D721Med (cell line): ENCODE measurements around the gene KCP.

Experiments used
- DNase-seq: peaks from one replicate; pipeline ENCODE4 v3.0.0; 2011; ENCODE audit warnings: low spot score; ENCODE audit not compliant: insufficient read length
- FAIRE-seq: peaks from 2 replicates; lab custom pipeline; 2011; peaks lifted over from hg19 to GRCh38; lab: Jason Lieb, UNC
- TF ChIP-seq, protein P1 (sequence below): IDR thresholded peaks from 2 replicates; pipeline ENCODE4 v1.5.1; 2012; ENCODE audit warnings: mild to moderate bottlenecking, control low read depth; ENCODE audit not compliant: insufficient read depth; ENCODE audit errors: missing control alignments

Gene KCP

DNA sequence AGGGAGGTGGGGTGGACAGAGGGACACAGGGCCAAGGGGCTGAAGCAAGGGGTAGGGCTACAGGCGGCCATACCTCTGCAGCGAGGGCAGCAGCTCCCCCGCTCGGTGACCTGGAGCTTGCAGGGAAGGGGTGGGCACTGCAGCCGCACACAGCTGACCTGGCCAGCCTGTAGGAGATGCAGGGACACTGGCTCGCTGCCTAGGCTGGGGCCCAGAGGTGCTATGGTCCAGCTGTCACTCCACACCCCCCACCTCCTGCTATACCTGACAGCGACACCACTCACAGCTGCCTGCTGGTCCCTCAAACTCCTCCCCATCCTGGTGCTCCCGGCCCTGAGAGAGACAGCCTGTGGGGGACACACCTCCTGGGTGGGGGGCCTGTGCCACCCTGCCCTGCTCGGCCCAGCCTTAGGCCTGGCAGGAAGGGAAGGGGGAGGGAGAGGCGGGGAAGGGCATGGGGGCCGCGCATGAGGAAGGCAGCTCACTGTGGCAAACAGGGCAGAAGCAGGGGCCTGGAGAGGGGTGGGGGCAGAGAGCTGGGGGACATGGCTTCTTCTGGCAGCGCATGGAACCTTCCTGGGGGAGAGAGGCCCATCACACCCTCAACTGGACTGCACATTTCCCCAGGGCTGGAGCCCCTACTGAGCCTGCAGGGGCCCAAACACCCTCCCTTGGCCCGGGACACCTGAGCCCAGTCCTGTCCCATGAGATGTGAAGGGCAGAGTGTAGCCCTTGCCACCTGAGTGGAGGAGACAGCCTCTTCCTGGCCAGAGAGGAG is 23.9 kb downstream of the KCP start:
- no peak for FAIRE-seq
- no peak for DNase-seq
- TF ChIP-seq, protein P1, sequence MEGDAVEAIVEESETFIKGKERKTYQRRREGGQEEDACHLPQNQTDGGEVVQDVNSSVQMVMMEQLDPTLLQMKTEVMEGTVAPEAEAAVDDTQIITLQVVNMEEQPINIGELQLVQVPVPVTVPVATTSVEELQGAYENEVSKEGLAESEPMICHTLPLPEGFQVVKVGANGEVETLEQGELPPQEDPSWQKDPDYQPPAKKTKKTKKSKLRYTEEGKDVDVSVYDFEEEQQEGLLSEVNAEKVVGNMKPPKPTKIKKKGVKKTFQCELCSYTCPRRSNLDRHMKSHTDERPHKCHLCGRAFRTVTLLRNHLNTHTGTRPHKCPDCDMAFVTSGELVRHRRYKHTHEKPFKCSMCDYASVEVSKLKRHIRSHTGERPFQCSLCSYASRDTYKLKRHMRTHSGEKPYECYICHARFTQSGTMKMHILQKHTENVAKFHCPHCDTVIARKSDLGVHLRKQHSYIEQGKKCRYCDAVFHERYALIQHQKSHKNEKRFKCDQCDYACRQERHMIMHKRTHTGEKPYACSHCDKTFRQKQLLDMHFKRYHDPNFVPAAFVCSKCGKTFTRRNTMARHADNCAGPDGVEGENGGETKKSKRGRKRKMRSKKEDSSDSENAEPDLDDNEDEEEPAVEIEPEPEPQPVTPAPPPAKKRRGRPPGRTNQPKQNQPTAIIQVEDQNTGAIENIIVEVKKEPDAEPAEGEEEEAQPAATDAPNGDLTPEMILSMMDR: no peak

DNA sequence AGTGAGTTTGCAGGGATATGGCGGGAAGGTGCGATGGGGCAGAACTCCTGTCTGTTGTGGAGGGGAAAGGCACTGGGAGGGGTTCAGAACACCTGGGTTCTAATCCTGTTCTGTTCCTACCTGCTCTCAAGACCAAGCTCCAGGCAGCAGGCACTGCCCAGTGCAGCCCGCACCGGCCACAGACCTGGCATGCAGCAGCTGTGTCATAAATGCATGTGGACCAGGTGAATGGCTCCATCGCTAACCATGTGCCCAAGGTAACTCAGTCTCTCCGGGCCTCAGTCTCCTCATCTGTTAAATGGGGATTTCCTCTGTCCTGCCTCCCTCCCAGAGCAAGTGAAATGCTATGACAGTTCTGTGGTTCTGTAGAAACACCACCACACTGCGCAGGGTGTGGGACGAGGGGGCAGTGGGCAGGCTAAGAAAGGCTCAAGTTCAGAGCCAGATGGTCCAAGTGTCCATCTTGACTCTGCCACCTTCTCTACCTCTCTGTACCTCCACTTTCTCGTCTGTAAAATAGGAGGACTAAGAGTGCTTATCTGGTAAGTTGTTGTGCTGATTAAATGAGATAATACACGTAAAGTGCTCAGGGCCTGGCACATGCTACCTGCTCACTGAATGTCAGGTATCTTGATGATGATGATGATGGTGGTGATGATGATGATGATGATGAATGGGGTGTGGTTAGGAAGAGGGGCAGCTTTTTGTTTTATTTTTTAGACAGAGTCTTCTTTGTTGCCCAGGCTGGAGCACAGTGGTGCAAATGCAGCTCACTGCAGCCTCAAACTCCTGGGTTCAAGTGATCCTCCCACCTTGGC is 24.9 kb downstream of the KCP start:
- FAIRE-seq (no peak), DNase-seq (no peak)
- TF ChIP-seq, protein P1: no peak

DNA sequence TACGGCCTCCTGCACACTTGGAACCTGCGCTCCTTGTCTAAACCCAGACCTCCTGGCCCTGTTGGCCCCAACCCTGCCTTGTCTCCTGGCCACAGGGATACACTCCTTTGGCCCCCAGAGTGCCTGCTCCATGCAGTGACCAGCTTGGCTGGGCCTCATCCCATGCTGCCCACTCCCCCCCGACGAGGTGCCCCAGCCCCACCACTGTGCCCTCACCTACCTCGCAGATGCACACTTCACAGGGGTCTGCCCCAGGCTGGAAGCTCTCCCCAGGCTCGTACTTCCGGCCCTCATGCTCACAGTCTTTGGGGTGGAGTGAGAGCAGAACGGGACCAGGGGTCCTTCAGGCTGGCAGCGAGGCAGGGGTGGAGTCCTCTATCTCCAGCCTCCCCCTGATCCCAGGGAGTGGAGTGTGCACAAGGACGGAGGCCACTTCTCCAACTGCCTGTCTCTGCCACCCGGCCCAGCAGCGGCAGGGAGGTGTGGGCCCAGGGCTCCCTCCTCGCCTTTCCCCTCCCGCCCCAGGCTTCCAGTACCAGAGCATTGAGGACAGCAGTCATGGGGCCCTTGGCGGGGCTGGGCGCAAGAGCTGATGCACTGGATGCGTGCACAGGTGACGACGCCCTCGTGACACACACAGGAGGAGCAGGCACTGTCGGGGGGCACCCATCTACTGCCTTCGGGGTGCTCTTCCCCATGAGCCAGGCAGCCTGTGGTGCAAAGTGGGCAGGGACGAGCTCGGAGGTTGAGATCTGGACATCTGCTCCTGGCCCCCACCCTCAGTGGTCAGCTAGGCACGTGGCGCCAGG is 25.7 kb downstream of the KCP start:
- DNase-seq (no peak), FAIRE-seq (no peak)
- TF ChIP-seq, protein P1: no peak

DNA sequence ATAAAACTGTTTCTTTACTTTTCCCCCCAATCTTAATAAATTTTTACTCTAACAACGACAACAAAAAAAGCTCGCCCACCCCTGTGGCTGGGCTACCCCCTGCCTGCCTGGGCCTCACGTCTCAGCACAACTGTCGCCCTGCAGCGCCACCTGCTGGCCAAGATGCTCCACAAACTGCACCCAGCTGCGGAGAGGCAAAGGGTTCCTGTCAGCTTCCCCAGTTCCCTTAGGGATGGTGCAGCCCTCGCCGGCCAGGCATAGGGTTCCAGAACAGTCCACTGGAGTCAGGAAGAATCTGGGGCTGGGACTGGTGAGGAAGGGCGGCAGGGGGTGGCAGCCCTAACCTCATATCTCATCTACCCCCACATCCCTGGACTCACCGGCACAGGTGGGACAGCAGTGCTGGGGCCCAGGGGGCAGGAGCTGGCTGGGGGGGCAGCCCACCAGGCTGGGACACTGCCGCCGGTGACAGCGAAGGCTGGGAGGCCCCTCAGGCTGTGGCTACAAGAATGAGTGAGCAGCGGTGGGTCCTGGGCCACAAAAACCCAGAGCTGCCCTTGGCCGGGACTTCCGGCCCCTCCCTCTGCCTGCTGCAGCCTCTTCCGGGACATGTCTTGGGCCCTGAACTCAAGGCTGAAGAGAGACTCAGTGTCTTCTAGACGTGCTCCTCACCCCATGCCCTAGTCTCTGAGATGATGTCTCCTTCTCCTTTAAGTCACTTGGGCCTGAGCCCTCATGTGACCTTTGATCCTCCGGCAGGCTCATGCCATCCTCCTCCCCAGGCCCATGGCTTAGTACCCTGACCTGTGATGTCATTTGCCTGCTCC is 26.7 kb downstream of the KCP start:
- DNase-seq (peak; percentile 97), FAIRE-seq (no peak)
- TF ChIP-seq, protein P1: peak; percentile 88

DNA sequence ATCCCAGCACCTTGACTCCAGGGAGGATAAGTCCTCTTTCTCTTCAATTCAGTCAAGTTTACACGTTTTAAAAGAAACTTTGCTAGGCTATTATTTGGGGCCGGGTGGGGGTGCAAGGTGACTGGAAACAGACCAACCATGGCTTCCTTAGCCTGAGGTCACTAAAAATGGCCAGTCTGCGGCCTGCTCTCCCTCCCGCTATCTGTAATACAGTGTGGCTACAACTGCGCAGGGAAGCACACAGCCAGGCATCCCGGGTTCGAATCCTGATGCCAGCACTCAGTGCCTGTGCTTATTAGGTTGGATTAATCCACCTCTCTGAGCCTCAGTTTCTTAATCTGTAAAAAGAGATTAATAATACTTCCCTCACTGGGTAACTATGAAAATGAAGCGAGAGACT is 28.4 kb downstream of the KCP start:
- DNase-seq (no peak), FAIRE-seq (no peak)
- TF ChIP-seq, protein P1: no peak

DNA sequence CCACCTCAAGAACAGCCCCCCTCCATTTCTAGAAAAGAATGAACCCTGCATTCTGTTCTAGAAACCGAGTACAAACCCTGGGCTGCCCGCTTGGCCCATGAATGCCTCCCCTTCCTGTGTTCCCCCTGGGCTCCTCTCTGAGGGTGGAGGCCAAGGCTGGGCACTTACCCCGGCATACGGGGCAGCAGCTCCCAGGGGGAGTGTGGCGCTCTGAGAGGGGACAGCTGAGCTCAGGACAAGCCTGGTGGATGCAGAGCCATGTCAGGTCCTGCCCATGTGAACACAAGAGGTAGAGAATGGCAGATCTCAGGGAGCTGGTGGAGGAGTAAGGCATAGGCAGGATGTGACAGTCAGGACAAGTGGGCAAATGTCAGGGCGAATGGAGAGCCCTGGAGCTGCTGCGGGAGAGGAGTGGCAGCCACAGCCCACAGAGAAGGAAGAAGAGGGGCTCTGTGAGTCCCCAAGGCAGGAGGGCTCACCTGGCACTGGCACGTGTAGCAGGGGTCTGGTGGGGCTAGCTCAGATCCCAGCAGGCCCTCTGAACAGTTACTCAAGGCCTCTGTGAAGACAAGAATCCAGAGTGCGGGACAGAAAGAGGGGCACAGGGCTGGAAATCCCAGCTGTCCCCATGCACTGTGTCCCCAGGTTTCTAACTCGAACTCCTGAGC is 28.9 kb downstream of the KCP start:
- FAIRE-seq: no peak
- DNase-seq: no peak
- TF ChIP-seq, protein P1: no peak
